GM15510 (cell line): ENCODE measurements around the gene IL22RA1.

Experiments used
- POLR2A ChIP-seq: IDR thresholded peaks from 3 replicates; pipeline ENCODE4 v1.6.1; 2011; ENCODE audit warnings: borderline replicate concordance; ENCODE audit not compliant: insufficient read length; ENCODE audit errors: extremely low read depth

IL22RA1 gene

GRCh38 chr1:24090736-24091135 is 52.2 kb downstream of the IL22RA1 start:
- TF ChIP-seq POLR2A: no peak

GRCh38 chr1:24089743-24090555 is 53.0 kb downstream of the IL22RA1 start:
- no peak for TF ChIP-seq POLR2A

GRCh38 chr1:24089027-24089742 is 53.8 kb downstream of the IL22RA1 start:
- TF ChIP-seq POLR2A: no peak

GRCh38 chr1:24086466-24086865 is 56.5 kb downstream of the IL22RA1 start:
- TF ChIP-seq POLR2A: no peak

- no peak for TF ChIP-seq POLR2A
Observed at GRCh38 chr1:24085546-24085945, 57.4 kb downstream of the IL22RA1 start.

GRCh38 chr1:24085007-24085406 is 57.9 kb downstream of the IL22RA1 start:
- no peak for TF ChIP-seq POLR2A

GRCh38 chr1:24084050-24084449 is 58.9 kb downstream of the IL22RA1 start:
- TF ChIP-seq POLR2A: no peak

- no peak for TF ChIP-seq POLR2A
Observed at GRCh38 chr1:24082372-24082771, 60.6 kb downstream of the IL22RA1 start.

GRCh38 chr1:24081190-24081589 is 61.8 kb downstream of the IL22RA1 start:
- TF ChIP-seq POLR2A: no peak

GRCh38 chr1:24080131-24080530 is 62.8 kb downstream of the IL22RA1 start:
- TF ChIP-seq POLR2A: no peak

GRCh38 chr1:24077278-24077978 is 65.5 kb downstream of the IL22RA1 start:
- no peak for TF ChIP-seq POLR2A

- TF ChIP-seq POLR2A: no peak
Observed at GRCh38 chr1:24075946-24076345, 67.0 kb downstream of the IL22RA1 start.

GRCh38 chr1:24075590-24075854 is 67.4 kb downstream of the IL22RA1 start:
- TF ChIP-seq POLR2A: no peak

GRCh38 chr1:24074817-24075589 is 67.9 kb downstream of the IL22RA1 start:
- TF ChIP-seq POLR2A: no peak

- no peak for TF ChIP-seq POLR2A
Observed at GRCh38 chr1:24074196-24074595, 68.7 kb downstream of the IL22RA1 start.
